ENCODE measurements around the gene ARSH.

- TF ChIP-seq CTCF (IDR thresholded peaks at IDR 0.05) (no peak), POLR2A (IDR thresholded peaks at IDR 0.05) (no peak)
Observed at GRCh38 chrX:2967998-2968909, 38.1 kb upstream of the ARSH start.
